Right lobe of liver (tissue), 6 donors: ENCODE results near the gene SLC9B1. TPM values are rescaled to one million over a fixed set of nuclear protein-coding genes. Genes with fewer than 3 reads are reported as not detected.

Experiments
- ATAC-seq, 4 donors: fragments of 200-7000 bp; cut with Tn5 transposase; one replicate each; pipeline ENCODE4 v1.9.1; 2020; ENCODE audit warnings: mild to moderate bottlenecking in 4 of 4, moderate library complexity in 4 of 4
- DNase-seq, 3 donors: peaks; one replicate each; pipeline ENCODE4 v3.0.0-alpha.2; 2020
- H3K27ac ChIP-seq, 3 donors: fragments of 200-600 bp; one replicate each; pipeline ENCODE4 v1.8.0; 2022
- H3K27me3 ChIP-seq, 2 donors: fragments of 200-600 bp; one replicate each; pipeline ENCODE4 v1.8.0; 2022
- H3K36me3 ChIP-seq, 4 donors: fragments of 200-600 bp; sonication (generic) in 1 of 4; one replicate each; pipeline versions ENCODE4 v1.5.1 to v1.8.0; 2017 to 2022; ENCODE audit warnings: control low read depth in 1 of 4
- H3K4me1 ChIP-seq, 4 donors: fragments of 200-600 bp; sonication (generic) in 1 of 4; one replicate each; pipeline versions ENCODE4 v1.5.1 to v1.8.0; 2017 to 2022; ENCODE audit warnings: control low read depth in 1 of 4
- H3K4me3 ChIP-seq, 3 donors: fragments of 200-600 bp; one replicate each; pipeline ENCODE4 v1.8.0; 2022
- H3K9me3 ChIP-seq, 4 donors: fragments of 200-600 bp; sonication (generic) in 1 of 4; one replicate each; pipeline versions ENCODE4 v1.5.1 to v1.8.0; 2017 to 2022; ENCODE audit warnings: control low read depth in 1 of 4
- CTCF ChIP-seq, 4 donors: fragments of 200-600 bp in 3 of 4; fragments of 450-650 bp in 1 of 4; IDR thresholded peaks; one replicate each; pipeline versions ENCODE4 v1.5.1 to v1.8.0; 2016 to 2022; ENCODE audit warnings: antibody characterized with exemption in 4 of 4, mild to moderate bottlenecking in 2 of 4
- POLR2A ChIP-seq: fragments of 450-650 bp; IDR thresholded peaks from one replicate; pipeline ENCODE4 v1.6.1; 2017; ENCODE audit warnings: antibody characterized with exemption, mild to moderate bottlenecking
- WGBS: methylation state at CpG from one replicate; pipeline ENCODE4 v1.1.6; 2018; ENCODE audit warnings: low coverage, low lambda C conversion rate; ENCODE audit not compliant: insufficient coverage; ENCODE audit errors: missing lambda C conversion rate; 5-methylcytosine and 5-hydroxymethylcytosine counted together
- intact Hi-C, 2 donors: fragments of 100-400 bp; cut with DNase I; formaldehyde crosslinking; loops; one replicate each; pipeline versions ENCODE4 v1.11.2 to v1.14.1; 2022
- total RNA-seq, 6 experiments: library from RNA; depleted of rRNA in 2 of 6; stranded (reverse); fragments of >200 nt in 2 of 6; fragmentation: NEBNext Ultra II Directional in 3 of 6; extraction: Animal tissue kit (Norgen Biotek cat#: 25700) in 3 of 6; gene quantifications; one replicate each; pipeline versions ENCODE4 v1.1.0 to v1.2.4, GENCODE V29; 2016 to 2023
- donor health status: DM: no; HTN: yes; CAD: no.
- donor health status: DM: no; HTN: no; CAD: no.
- donor health status: DM: no; HTN: no; CAD: no.
- donor health status: DM: no; HTN: yes; CAD: no.
- donor health status: DM: no; HTN: yes; CAD: no.

Gene SLC9B1
- total RNA-seq, 6 experiments from 2014 or later: 0.24 to 0.56 (median 0.51) TPM; not detected in 2

GRCh38 chr4:103018391-103019307, 856 bp downstream of the SLC9B1 start:
- no peaks in the 10 kb centered on the region for H3K36me3 ChIP-seq
- peak in 1 of 3 donors; percentile 47 for DNase-seq
- peak overlapping the region; percentile 41 to 55 (median 48) for H3K4me3 ChIP-seq
- no peaks in the 10 kb centered on the region for H3K9me3 ChIP-seq
- H3K27ac ChIP-seq: peak overlapping the region; percentile 90 to 93 (median 91)
- H3K4me1 ChIP-seq: peaks cover 0 to 6% (median 0%) of the 10 kb centered on the region in 4 donors
- intact Hi-C loops: no loop called here
- WGBS: 32% methylated on average over 6 of the region's 8 CpGs
- H3K27me3 ChIP-seq: no peaks in the 10 kb centered on the region
- peak; percentile 13 to 45 (median 31) for ATAC-seq
- TF ChIP-seq POLR2A (no peak), CTCF (IDR thresholded peaks at IDR 0.05) (no peak)

- Histone ChIP-seq H3K36me3 (no peaks in the 10 kb centered on the region), H3K9me3 (no peaks in the 10 kb centered on the region), H3K27me3 (no peaks in the 10 kb centered on the region), H3K4me1 (peaks cover 0 to 14% (median 3%) of the 10 kb centered on the region in 4 donors), H3K27ac (peak overlapping the region in 1 of 3 donors; percentile 38), H3K4me3 (no peak overlapping the region)
- DNase-seq (no peak), ATAC-seq (no peak)
- TF ChIP-seq CTCF (IDR thresholded peaks at IDR 0.05) (no peak), POLR2A (no peak)
- intact Hi-C loops: no loop called here
Measured at GRCh38 chr4:103012551-103012950, 7.0 kb downstream of the SLC9B1 start.

GRCh38 chr4:103012060-103012459, 7.4 kb downstream of the SLC9B1 start:
- H3K36me3 ChIP-seq: no peaks in the 10 kb centered on the region
- ATAC-seq (peak in 3 of 4 donors; percentile 46 to 66 (median 53)), DNase-seq (no peak)
- H3K27ac ChIP-seq: peak overlapping the region in 1 of 3 donors; percentile 38
- peaks cover 0 to 14% (median 3%) of the 10 kb centered on the region in 4 donors for H3K4me1 ChIP-seq
- intact Hi-C loops: no loop called here
- no peak overlapping the region for H3K4me3 ChIP-seq
- TF ChIP-seq CTCF (IDR thresholded peaks at IDR 0.05): no peak
- TF ChIP-seq POLR2A: no peak
- H3K27me3 ChIP-seq: no peaks in the 10 kb centered on the region
- no peaks in the 10 kb centered on the region for H3K9me3 ChIP-seq
- 67% methylated on average over 1 of the region's 1 CpG for WGBS

- intact Hi-C loops: no loop called here
- H3K4me3 ChIP-seq: no peak overlapping the region
- peak; percentile 21 to 42 (median 28) for ATAC-seq
- H3K27ac ChIP-seq: no peak overlapping the region
- H3K27me3 ChIP-seq: no peaks in the 10 kb centered on the region
- H3K4me1 ChIP-seq: peaks cover 0 to 14% (median 3%) of the 10 kb centered on the region in 4 donors
- TF ChIP-seq POLR2A (no peak), CTCF (IDR thresholded peaks at IDR 0.05) (no peak)
- no peaks in the 10 kb centered on the region for H3K9me3 ChIP-seq
- DNase-seq: no peak
- H3K36me3 ChIP-seq: no peaks in the 10 kb centered on the region
- 60% methylated on average over 1 of the region's 4 CpGs for WGBS
Measured at GRCh38 chr4:103011378-103012025, 8.0 kb downstream of the SLC9B1 start.
